ENCODE measurements around the gene KRCC1. TPM values are rescaled to one million over a fixed set of nuclear protein-coding genes. Genes with fewer than 3 reads are reported as not detected.
"Not testable (repeated sequence)": the region's sequence is repeated elsewhere in the genome, so short reads cannot be mapped to it uniquely, and the experiment has no call there.

Gene KRCC1
- total RNA-seq, 1 donor from 2014 or later: 13.5 TPM

DNA sequence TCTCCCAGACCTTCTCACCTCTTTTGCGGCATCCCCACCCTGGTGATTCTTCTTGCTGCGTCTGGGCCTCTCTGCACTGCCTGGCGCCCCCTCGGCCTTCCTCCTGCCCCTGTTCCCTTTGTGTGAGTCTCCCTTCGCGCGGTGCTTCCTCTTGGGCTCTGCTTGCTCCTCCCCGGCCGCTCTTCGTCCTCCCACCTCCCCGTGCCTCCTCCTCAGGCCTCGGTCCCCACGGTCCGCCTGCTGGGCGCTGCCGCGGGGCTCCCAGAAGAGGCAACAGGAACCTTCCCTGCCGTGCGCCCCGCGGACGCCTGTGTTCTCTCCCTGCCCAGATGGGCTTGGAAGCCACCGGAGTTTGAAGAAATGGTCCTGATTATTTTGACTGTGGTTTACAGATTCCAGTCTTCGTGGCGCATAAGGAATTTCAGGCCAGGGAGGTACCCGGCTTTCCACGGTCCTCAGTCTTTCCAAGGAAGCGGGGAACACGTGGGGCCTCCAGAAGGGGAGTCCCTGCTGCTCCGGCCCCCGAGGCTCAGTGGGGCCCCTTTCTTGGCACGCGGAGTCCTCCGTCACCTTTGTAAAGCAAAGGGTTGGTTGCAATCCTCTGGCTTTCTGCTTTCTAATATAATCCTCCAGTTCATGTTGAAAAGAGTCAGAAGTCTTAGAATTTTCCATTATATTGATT lies 52.4 kb downstream of the KRCC1 start:
- DNase-seq (ENCODE audit: low read depth, low spot score): no peak

- DNase-seq (ENCODE audit: low read depth, low spot score): no peak
These were observed 53.2 kb downstream of the KRCC1 start for GRCh38 chr2:88002359-88002707.

GRCh38 chr2:88000474-88000873 lies 55.1 kb downstream of the KRCC1 start:
- not testable (repeated sequence) for DNase-seq (ENCODE audit: low read depth, low spot score)

GRCh38 chr2:87996570-87996969 lies 59.0 kb downstream of the KRCC1 start:
- DNase-seq (ENCODE audit: low read depth, low spot score): no peak

- no peak for DNase-seq (ENCODE audit: low read depth, low spot score)
These were observed 59.8 kb downstream of the KRCC1 start for GRCh38 chr2:87995756-87996155.

DNA sequence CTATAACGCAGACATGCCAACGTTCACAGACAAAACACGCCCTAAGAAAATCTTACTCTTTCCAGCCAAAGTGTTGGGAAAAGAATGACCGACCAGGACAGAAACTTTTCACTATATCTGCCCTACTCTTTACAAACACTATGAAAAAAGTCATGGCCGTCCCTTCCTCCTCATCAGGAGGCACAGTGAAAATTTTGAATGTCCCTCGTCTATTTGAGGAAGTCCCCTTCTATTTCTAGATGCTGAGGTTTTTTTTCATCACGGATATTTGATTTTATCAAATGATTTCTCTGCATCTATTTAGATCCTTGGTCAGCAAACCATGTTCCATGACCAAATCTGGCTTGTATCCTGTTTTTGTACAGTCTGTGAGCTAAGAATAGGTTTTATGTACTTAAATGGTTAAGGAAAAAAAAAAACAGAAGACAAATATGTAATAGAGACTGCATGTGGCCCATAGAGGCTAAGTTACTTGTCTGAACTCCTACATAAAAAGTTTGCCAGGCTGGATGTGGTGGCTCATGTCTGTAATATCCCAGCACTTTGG lies 61.2 kb downstream of the KRCC1 start:
- not testable (repeated sequence) for DNase-seq (ENCODE audit: low read depth, low spot score)

GRCh38 chr2:87992569-87992968 lies 63.0 kb downstream of the KRCC1 start:
- not testable (repeated sequence) for DNase-seq (ENCODE audit: low read depth, low spot score)

DNA sequence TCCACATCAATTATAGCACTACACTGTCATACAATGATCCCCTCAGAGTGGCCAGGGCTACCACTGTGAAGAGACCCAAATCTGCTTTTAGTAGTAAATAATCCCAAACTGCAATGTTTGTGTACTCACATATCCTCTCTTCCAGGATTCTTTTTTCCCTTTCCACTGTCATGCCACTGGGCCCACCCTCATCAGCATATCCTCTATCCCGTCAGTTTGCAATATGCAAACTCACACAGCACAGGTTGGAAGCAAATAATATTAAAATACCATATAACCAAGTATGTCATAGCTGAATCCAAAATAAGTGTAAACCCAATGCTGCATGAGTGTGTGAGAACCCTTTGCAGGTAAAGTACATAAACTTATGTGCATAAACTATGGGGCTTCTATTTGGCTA lies 68.1 kb downstream of the KRCC1 start:
- not testable (repeated sequence) for DNase-seq (ENCODE audit: low read depth, low spot score)

- not testable (repeated sequence) for DNase-seq (ENCODE audit: low read depth, low spot score)
These were observed 69.7 kb downstream of the KRCC1 start for GRCh38 chr2:87985902-87986301.

DNA sequence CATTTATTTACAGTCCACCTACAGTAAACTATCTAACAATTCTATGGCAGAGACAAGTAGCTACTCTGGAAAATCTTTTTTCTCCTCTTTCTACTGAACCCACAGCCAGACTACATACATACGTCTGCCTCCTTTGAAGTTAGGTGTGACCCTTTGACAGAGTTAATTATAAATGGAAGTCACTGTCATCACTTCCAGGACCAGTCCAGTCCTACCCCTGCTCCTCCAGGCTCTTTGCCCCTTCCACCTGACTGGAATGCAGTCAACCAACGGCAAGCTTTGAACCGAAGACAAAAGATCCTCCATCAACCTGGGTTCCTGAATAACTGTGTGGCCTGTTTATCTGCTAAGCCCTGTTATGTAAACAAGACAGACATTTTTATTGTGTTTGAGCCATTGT lies 74.4 kb downstream of the KRCC1 start:
- not testable (repeated sequence) for DNase-seq (ENCODE audit: low read depth, low spot score)

Other genes starting within 250 kb of the KRCC1 start
- not detected in 2 replicates for gene RGPD2, start 230.0 kb downstream of the KRCC1 start, total RNA-seq
- gene RNU2-63P, start 39.2 kb downstream of the KRCC1 start, total RNA-seq: 66.2 TPM in 1 of 2 replicates, not detected in the other
- not detected in 2 replicates for gene SMYD1, start 12.0 kb upstream of the KRCC1 start, total RNA-seq
- gene FABP1, start 72.3 kb upstream of the KRCC1 start, total RNA-seq: not detected in 2 replicates
- under 0.01 and 0.21 TPM in 2 replicates for gene THNSL2, start 114.6 kb upstream of the KRCC1 start, total RNA-seq